ENCODE data around the gene FOXC1. TPM values are rescaled to one million over a fixed set of nuclear protein-coding genes. Genes with fewer than 3 reads are reported as not detected.
A peak's percentile ranks its signal among the peaks of the same experiment; 100 is the strongest.

The FOXC1 gene
- total and polyA plus RNA-seq, 2 donors from 2014 or later: 18.0 to 58.5 TPM

DNA sequence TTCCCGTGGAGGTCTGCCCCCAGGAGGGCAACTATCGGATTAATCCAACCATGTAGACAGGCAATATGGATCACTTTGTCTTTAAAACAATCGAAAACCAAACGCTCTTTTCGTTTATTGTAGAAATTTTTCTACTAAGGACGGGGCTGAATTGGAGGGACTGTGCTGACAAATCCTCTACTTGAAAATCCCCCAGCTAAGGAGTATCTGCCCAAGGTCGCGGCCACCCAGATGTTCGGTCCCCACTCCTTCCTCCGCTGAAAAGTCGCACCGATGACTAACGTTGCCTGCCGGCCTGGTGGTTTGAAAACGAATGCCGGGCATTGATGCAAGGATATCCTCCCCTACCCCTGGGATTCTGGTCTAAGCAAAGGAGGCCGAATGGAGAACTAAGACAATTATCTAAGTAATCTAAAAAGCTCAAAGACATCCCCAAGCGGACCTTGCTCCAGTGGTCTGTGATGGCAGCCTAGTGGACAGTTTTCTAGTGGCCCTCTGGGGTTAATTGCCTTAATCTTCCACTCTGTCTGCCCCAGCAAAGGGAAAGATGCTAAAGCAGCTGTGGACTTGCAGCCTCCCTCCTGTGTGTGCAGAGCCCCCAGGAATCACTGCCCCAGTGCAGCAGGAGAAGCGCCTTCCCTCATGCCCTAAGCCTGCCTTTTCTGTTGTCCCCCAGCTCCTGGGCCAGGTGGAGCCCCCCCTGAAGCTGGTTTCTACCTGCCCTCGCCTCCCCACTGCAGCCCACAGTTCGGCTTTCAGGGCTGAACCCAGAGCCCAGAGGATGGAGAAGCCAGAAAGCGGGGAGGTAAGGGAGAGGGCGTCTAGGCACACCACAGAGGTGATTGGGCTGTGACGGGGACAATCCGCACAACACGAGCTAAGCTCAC lies 3.6 kb upstream of the FOXC1 start:
- Histone ChIP-seq H3K9me3 (ENCODE audit: control insufficient read depth in 2 of 3, insufficient read depth in 1 of 3, low read length in 3 of 3) (no peaks in the 10 kb centered on the region), H3K4me1 (ENCODE audit: control insufficient read depth in 2 of 3, insufficient read depth in 2 of 3, low read depth in 1 of 3, low read length in 3 of 3) (peaks cover 0 to 21% (median 0%) of the 10 kb centered on the region in 3 donors), H3K27ac (ENCODE audit: low read depth in 2 of 2, low read length in 2 of 2) (peak overlapping the region in 1 of 2 donors; percentile 85), H3K36me3 (ENCODE audit: control insufficient read depth in 2 of 3, insufficient read depth in 3 of 3, low read length in 3 of 3) (no peaks in the 10 kb centered on the region), H3K4me3 (ENCODE audit: low read length in 3 of 3) (peak overlapping the region in 1 of 3 donors; percentile 43), H3K9ac (ENCODE audit: low read length in 3 of 3) (no peak overlapping the region), H3K27me3 (ENCODE audit: control insufficient read depth, insufficient read depth, low read length) (peaks cover 25% of the 10 kb centered on the region)
- intact Hi-C loops (cut with DNase I): no loop called here
- FAIRE-seq: no peak
- peak; percentile 42 to 70 (median 50) for DNase-seq
- TF ChIP-seq, protein P1, sequence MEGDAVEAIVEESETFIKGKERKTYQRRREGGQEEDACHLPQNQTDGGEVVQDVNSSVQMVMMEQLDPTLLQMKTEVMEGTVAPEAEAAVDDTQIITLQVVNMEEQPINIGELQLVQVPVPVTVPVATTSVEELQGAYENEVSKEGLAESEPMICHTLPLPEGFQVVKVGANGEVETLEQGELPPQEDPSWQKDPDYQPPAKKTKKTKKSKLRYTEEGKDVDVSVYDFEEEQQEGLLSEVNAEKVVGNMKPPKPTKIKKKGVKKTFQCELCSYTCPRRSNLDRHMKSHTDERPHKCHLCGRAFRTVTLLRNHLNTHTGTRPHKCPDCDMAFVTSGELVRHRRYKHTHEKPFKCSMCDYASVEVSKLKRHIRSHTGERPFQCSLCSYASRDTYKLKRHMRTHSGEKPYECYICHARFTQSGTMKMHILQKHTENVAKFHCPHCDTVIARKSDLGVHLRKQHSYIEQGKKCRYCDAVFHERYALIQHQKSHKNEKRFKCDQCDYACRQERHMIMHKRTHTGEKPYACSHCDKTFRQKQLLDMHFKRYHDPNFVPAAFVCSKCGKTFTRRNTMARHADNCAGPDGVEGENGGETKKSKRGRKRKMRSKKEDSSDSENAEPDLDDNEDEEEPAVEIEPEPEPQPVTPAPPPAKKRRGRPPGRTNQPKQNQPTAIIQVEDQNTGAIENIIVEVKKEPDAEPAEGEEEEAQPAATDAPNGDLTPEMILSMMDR (IDR thresholded peaks at IDR 0.05; ENCODE audit: borderline replicate concordance, extremely low read depth, insufficient read depth): no peak

DNA sequence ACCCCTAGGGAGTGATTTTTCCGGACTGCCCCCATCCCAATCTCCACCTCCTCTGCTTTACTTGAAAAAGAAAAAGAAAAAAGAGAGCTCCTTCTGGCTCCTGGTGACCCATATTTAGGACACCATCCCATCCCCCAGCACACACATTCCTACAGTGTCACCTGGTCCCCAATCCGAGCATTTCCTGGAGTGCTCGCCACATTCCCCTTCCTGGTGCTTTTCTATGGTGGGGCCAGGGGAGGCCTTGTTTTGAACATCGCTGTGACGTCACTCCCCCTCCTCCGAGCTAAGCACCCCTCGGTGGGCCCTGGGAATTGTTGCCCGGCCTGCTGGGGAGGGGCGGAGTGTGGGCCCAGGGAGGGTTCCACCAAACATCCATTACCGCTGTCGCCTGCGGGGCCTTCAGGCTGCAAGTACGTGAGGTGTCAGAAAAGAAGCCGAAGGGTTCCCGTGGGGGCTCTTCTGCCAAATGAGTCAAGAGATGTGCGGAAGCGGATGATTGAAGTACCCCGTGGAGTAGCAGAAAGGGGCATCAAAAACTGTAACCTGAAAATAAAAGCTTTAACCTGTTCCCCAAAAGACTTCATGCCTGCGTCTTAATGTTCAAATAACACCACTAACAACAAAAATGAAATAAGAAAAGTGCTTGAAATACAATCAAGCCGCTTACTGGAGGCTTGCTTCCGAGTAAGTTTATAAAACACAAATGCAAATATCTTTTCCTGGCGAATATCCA lies 2.8 kb upstream of the FOXC1 start:
- no peak for FAIRE-seq
- no peaks in the 10 kb centered on the region for H3K9me3 ChIP-seq (ENCODE audit: control insufficient read depth in 2 of 3, insufficient read depth in 1 of 3, low read length in 3 of 3)
- H3K27ac ChIP-seq (ENCODE audit: low read depth in 2 of 2, low read length in 2 of 2): peak overlapping the region in 1 of 2 donors; percentile 85
- DNase-seq: peak; percentile 72 to 84 (median 74)
- H3K4me3 ChIP-seq (ENCODE audit: low read length in 3 of 3): peak overlapping the region; percentile 24 to 54 (median 28)
- peaks cover 22% of the 10 kb centered on the region for H3K27me3 ChIP-seq (ENCODE audit: control insufficient read depth, insufficient read depth, low read length)
- no peaks in the 10 kb centered on the region for H3K36me3 ChIP-seq (ENCODE audit: control insufficient read depth in 2 of 3, insufficient read depth in 3 of 3, low read length in 3 of 3)
- peaks cover 0 to 23% (median 0%) of the 10 kb centered on the region in 3 donors for H3K4me1 ChIP-seq (ENCODE audit: control insufficient read depth in 2 of 3, insufficient read depth in 2 of 3, low read depth in 1 of 3, low read length in 3 of 3)
- TF ChIP-seq, protein P1 (IDR thresholded peaks at IDR 0.05; ENCODE audit: borderline replicate concordance, extremely low read depth, insufficient read depth): no peak
- intact Hi-C loops (cut with DNase I): no loop called here
- peak overlapping the region; percentile 4 to 24 (median 20) for H3K9ac ChIP-seq (ENCODE audit: low read length in 3 of 3)

DNA sequence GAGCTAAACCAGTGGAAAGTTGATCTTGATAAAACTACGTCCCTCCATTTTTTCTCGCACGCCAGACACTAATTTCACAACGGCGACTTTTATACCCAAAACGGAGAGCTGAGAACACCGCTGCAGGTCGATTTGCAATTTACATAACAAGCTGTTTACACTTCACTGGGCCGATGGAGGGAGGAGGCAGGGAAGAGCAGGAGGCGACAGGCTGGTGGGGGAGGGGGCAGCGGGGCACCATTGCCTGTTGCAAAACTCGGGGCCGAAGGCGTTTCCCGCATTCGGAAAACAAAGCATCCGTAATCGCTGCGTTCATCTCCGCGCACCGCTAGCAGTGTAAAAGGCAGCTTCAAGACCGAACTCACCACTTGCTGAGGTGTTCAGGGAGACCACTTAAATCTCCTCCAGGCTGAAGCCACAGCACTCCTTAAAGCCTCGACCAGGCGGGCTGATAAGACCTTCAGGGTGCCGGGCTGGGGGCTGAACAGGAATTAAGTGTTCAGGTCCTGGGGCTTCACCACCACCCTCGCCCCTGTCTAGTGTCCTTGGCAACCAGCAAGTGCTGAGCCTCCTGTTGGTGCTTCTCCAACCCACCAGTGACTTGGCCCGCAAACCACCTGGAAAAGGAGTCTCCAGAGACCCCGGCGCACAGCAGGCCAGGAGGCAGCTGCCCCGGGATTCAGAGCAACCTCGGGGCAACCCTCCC lies 2.0 kb upstream of the FOXC1 start:
- peak; percentile 82 to 88 (median 83) for DNase-seq
- H3K4me3 ChIP-seq (ENCODE audit: low read length in 3 of 3): peak overlapping the region; percentile 24 to 54 (median 35)
- H3K4me1 ChIP-seq (ENCODE audit: control insufficient read depth in 2 of 3, insufficient read depth in 2 of 3, low read depth in 1 of 3, low read length in 3 of 3): peaks cover 0 to 23% (median 0%) of the 10 kb centered on the region in 3 donors
- H3K36me3 ChIP-seq (ENCODE audit: control insufficient read depth in 2 of 3, insufficient read depth in 3 of 3, low read length in 3 of 3): peaks cover 0 to 3% (median 0%) of the 10 kb centered on the region in 3 donors
- FAIRE-seq: no peak
- intact Hi-C loops (cut with DNase I): no loop called here
- no peaks in the 10 kb centered on the region for H3K9me3 ChIP-seq (ENCODE audit: control insufficient read depth in 2 of 3, insufficient read depth in 1 of 3, low read length in 3 of 3)
- peaks cover 21% of the 10 kb centered on the region for H3K27me3 ChIP-seq (ENCODE audit: control insufficient read depth, insufficient read depth, low read length)
- peak overlapping the region; percentile 4 to 24 (median 20) for H3K9ac ChIP-seq (ENCODE audit: low read length in 3 of 3)
- H3K27ac ChIP-seq (ENCODE audit: low read depth in 2 of 2, low read length in 2 of 2): peak overlapping the region; percentile 54 to 85
- TF ChIP-seq, protein P1 (IDR thresholded peaks at IDR 0.05; ENCODE audit: borderline replicate concordance, extremely low read depth, insufficient read depth): no peak
